Raji (cell line): ENCODE data around the gene MAN1A1.

Experiments used
- POLR2A ChIP-seq: IDR thresholded peaks from 2 replicates; pipeline ENCODE4 v1.6.1; 2011; ENCODE audit warnings: low read depth, low read length, control low read depth; ENCODE audit not compliant: insufficient read depth

MAN1A1 gene

GRCh38 chr6:119174879-119175817, 174.4 kb downstream of the MAN1A1 start:
- TF ChIP-seq POLR2A, result no peak

DNA sequence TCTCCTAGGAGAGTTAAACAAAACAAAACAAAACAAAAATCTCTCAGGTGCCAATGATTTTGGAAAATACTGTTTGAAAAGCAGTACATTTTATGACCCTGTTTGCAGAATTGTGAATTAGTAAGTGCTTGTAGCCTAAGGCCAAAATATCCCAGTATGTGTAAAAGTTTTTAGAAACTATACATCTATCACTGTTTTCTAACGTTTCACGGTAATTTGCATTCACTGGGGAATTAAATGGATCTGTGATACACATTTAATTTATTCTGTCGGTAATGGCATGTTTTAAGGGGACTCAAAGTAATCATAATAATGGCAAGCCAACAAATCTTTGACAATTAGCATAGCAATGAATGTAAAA, 175.5 kb downstream of the MAN1A1 start:
- no peak for TF ChIP-seq POLR2A

DNA sequence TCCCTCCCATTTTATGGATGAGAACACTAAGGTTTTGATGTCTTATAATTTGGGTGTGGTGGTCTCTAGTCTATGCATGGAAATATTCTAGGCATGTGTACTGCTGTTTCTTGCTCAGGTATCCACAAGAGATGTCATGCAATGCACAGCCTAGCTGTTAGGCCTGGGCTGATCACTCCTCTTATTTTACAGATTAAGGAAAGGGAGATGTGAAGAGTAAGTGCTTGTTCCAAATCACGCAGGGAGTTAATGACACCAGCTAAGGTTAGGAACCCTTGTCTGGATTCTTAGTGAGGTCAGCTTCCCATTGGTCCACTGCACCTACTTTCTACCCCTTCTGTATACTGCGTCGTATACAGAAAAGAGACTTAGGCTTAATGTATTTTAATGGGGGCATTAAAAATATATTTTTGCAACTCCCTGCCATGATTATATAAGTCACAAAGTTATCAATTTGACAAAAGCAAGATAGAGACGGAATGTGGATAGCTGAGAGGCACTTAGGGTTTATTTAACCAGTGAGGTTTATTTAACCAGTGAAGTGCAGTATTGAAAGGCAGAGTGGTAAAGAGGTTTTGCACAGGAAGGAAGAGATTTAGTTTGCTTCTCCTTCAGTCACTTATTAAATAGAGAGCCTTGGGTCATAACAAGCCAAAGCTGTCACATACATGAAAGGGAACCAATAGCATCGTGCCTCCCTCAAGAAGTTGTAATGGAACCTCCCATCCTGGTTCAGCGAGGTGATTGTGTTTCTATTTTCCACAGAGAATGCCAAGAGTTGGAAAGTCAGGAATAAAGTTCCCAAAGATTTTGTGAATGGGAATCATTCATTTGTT, 176.1 kb downstream of the MAN1A1 start:
- no peak for TF ChIP-seq POLR2A

DNA sequence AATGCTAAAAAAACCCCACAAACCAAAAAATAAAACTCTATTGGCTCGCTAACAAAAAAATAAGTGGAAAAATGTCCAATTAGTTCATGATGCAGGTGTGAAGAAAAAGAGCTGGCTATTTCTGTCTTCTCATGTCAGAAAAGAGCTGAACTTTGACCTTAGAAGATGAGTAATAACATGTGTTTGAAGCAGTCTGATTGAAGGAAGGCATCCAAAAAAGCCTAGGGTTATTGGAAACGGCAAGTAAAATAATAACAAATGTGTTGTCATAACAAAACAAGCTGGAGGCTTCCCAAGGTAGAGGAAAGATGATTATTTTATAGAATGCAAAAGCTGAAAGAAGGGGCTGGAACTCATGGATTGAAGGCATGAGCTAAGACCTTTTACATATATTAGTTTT, 176.7 kb downstream of the MAN1A1 start:
- no peak for TF ChIP-seq POLR2A

- TF ChIP-seq POLR2A, result no peak
These were observed 177.5 kb downstream of the MAN1A1 start for GRCh38 chr6:119171864-119172588.

GRCh38 chr6:119171088-119171841, 178.3 kb downstream of the MAN1A1 start:
- no peak for TF ChIP-seq POLR2A

DNA sequence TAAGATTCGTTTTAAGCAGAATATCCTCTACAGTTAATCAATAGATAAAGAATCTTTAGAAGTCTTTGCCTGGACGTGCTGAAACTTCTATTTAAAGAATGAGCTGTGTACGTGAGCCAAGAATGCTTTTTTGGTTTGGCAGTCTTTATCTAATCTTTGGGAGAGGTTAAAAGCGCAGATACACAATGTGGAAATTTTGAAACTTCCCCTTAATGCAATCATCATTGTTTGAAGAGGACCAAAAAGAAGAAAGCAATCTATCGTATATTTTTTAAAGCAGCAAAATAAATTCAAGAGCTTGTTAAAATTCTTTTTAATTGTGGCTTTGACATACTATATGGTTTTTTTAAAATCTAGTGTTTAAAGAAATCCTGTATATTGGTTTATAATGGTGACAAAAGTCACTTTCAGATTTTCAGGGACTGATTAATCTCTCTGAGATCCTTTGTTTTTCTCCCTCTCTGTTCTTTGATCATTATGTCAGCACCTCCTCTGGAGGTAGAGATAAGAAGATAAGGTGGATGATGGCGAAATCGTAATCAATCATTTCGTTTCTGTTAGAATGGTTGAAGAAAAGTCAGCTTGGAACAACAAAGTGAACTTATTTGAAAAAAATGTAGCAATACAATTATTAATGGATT, 179.0 kb downstream of the MAN1A1 start:
- TF ChIP-seq POLR2A, result no peak

DNA sequence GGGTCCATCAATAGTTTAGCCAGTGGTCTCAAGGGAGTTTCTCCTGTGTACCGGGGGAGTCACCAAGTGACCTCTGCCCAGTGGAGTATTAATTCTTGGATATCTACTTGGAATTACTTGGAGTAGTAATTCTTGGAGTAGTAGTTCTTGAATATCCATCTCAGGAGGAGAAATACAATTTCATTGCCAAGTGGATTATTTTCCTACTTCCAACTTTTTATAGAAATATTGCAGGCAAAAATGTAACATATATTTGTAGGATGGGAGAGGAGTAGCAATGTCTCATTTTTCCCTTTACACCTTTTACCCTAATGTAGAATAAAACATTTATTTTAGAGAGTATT, 179.5 kb downstream of the MAN1A1 start:
- TF ChIP-seq POLR2A, result no peak

GRCh38 chr6:119166024-119166784, 183.4 kb downstream of the MAN1A1 start:
- no peak for TF ChIP-seq POLR2A

- TF ChIP-seq POLR2A, result no peak
These were observed 186.6 kb downstream of the MAN1A1 start for GRCh38 chr6:119163006-119163405.

DNA sequence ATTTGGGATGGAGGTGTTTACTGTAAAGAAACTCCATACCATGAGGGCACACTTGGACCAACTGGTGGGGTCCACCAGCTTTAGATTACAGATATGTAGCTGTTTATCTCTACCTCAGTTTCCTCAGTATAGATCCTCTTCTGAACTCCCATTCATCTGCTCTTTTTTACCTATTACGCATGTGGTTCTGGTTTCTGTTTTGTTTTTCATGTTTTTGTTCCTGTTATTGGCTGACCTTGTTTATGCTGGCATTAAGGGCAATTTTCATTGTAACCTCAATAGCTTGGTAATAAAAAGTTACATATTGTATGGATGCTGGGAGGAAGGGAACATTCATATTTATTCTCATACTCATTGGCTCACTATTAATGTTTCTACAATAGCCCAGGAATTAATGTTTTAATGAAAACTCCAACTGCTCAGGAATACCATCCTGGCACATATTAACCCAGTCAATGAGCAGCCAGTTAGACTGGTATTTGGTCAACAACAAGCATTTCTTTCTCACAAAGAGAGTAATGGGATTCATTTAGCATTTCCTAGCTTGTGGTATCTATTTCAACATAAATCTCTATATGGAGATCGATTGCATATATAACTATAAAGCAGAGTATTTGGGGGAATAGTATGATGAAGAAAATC, 187.3 kb downstream of the MAN1A1 start:
- no peak for TF ChIP-seq POLR2A

DNA sequence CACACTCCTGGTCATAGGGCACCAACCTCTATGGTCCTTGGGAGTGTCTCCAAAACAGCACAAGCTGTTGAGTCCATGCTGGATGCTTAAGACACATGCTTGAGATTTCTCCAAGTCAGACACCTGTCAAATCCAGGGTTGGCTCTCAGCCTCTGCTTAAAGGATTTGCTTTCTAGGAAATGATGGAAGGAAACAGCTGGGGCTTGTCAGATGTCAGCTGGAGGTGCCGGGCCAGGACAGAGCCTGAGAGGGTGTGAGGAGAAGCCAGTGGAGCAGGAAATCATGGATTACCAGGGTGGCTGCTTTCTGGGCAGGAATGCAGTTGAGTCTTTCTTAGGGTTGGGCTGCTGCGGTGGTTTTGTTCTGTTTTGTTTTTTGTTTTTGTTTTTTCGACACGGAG, 188.1 kb downstream of the MAN1A1 start:
- no peak for TF ChIP-seq POLR2A

- TF ChIP-seq POLR2A, result no peak
These were observed 188.7 kb downstream of the MAN1A1 start for GRCh38 chr6:119160911-119161310.
